ENCODE results near the gene FOXG1. TPM values are rescaled to one million over a fixed set of nuclear protein-coding genes. Genes with fewer than 3 reads are reported as not detected.

Gene FOXG1
- polyA plus RNA-seq, 2 of the 4 experiments (the other 2 are of a cell fraction) = 0.01 to 0.10 TPM

DNA sequence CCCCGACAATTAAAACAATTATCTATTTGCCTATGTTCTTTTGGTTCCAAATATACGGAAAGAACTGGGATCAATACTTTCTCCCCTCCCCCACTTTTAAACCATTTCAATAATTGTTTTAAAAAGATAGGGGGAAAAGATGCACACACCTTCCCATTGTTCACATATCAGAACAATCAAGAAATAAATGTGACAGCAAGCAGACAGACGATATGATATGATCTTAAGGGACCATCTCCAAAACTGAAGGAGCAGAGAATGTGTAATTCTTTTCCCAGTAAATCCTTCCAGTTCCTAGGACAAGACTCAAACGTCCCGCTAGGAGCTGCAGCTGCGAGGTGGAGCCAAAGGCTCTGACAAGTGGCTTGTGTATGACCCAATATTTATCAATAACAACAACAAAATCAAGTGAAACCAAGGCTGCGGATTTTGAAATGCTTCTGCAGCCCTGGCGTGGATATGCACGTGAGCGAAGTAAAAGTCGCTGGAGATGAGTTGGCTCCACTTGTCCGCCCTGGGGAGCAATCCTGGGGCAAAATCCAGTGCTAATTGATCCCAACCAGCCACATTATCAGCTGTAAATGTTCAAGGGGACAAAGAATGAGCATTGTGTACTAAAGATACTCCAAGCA, 8.2 kb upstream of the FOXG1 start:
- no peak overlapping the region for H3K4me2 ChIP-seq
- H3K27ac ChIP-seq = no peak overlapping the region
- H3K4me1 ChIP-seq = no peaks in the 10 kb centered on the region
- ATAC-seq = no peak
- H3K4me3 ChIP-seq = no peak overlapping the region
- POLR2A ChIA-PET = no interaction called here
- CTCF ChIA-PET = interaction anchor here (0.7 to 1.9 kb wide), 10 partner anchors 7 to 1688 kb away, joined by 3 to 7 read pairs (median 3); no protein-coding TSS in a partner anchor
- TF ChIP-seq, protein P1, sequence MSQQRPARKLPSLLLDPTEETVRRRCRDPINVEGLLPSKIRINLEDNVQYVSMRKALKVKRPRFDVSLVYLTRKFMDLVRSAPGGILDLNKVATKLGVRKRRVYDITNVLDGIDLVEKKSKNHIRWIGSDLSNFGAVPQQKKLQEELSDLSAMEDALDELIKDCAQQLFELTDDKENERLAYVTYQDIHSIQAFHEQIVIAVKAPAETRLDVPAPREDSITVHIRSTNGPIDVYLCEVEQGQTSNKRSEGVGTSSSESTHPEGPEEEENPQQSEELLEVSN (IDR thresholded peaks at IDR 0.05; ENCODE audit: borderline replicate concordance, low read depth) = no peak
- TF ChIP-seq PHF8 (IDR thresholded peaks at IDR 0.05; ENCODE audit: borderline replicate concordance, low read depth) = no peak
- no peak for FAIRE-seq
- H3K9me3 ChIP-seq = no peaks in the 10 kb centered on the region
- no peak for DNase-seq (ENCODE audit: low read depth in 1 of 2, low spot score in 1 of 2)
- 65% methylated on average over 12 of the region's 12 CpGs for WGBS (ENCODE audit: missing lambda C conversion rate)

DNA sequence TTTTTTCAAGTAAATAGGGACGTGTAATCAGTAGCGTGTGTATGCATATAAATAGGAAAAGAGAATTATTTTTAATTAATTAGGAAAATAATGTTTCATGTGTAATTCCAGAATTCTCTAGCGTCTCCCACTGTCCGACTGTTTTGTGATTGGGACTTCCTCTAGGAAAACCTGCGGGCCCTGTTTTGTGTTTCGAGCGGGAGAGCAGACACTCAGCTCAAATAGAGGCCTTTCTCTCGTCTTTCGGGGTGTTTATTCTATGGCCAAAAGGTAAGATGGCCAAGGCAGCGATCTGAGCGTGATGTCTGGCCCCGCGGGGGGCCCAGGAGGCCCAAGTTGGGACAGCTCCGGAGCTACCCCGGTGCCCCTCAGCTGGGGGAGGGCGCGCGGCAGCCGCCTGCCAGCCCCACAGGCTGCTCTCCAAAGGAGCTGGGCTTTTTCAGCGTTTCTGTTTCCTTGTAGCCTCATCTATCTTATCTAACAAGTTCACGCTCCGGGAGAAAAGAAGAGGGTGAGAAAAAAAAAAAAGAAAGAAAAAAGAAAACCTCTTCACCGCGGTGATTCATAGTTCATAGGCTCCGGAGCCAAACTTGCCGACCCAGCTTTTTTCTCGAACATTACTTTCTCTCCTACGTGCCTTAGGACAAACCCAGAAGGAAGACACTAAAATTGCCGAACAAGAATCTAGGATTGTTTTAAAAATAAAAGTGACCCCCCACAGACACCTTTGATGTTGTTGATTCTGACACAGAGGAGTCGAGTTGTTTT, 7.5 kb upstream of the FOXG1 start:
- FAIRE-seq (no peak), DNase-seq (ENCODE audit: low read depth in 1 of 2, low spot score in 1 of 2) (no peak), ATAC-seq (no peak)
- no peak overlapping the region for H3K4me2 ChIP-seq
- no peak overlapping the region for H3K4me3 ChIP-seq
- no peaks in the 10 kb centered on the region for H3K4me1 ChIP-seq
- ChIA-PET POLR2A (no interaction called here), CTCF (interaction anchor here (0.7 to 1.9 kb wide), 4 partner anchors 8 to 1503 kb away, joined by 3 to 4 read pairs (median 3); no protein-coding TSS in a partner anchor)
- 52% methylated on average over 30 of the region's 30 CpGs for WGBS (ENCODE audit: missing lambda C conversion rate)
- no peak overlapping the region for H3K27ac ChIP-seq
- TF ChIP-seq MAFK (IDR thresholded peaks at IDR 0.05; ENCODE audit: partially characterized antibody) (peak; percentile 6), CBX8 (IDR thresholded peaks at IDR 0.05) (no peak)
- H3K9me3 ChIP-seq = no peaks in the 10 kb centered on the region

DNA sequence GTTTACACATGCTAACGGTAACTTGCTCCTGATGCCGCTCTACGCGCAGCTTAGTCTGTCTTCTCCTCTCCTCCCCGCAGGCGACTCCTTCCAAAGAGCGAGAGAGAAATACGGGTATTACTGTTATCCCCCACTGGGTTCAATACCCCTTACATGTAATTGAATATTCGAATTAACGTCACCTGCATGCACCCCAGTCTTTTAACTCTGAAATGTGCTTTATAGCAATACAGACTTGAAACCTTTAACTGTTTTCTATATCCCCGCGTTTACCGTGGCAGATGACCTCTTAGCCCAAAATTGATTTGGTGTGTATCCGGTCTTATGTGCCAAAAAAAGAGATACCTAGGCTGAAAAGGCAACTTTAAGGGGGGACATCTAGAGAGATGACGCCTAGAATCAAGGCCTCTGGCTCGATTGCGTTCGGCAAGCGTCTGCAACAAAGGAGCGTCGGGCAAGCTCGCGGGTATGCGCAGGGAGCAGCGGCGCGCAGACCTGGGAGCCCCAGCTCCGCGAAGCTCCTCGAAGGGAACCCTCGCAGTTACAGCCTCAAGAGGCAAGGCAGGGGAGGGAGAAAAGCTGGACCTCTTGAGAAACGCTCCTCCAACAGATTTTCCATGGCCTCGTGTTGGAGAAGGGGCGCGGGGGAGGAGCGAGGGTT, 6.8 kb upstream of the FOXG1 start:
- no peak for TF ChIP-seq TP53 (CRISPR knock-in tag; IDR thresholded peaks at IDR 0.05)
- no peak for TF ChIP-seq PHF8 (IDR thresholded peaks at IDR 0.05; ENCODE audit: borderline replicate concordance, low read depth)
- TF ChIP-seq, protein P2, sequence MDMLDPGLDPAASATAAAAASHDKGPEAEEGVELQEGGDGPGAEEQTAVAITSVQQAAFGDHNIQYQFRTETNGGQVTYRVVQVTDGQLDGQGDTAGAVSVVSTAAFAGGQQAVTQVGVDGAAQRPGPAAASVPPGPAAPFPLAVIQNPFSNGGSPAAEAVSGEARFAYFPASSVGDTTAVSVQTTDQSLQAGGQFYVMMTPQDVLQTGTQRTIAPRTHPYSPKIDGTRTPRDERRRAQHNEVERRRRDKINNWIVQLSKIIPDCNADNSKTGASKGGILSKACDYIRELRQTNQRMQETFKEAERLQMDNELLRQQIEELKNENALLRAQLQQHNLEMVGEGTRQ (IDR thresholded peaks at IDR 0.05) = no peak
- TF ChIP-seq, protein P3, sequence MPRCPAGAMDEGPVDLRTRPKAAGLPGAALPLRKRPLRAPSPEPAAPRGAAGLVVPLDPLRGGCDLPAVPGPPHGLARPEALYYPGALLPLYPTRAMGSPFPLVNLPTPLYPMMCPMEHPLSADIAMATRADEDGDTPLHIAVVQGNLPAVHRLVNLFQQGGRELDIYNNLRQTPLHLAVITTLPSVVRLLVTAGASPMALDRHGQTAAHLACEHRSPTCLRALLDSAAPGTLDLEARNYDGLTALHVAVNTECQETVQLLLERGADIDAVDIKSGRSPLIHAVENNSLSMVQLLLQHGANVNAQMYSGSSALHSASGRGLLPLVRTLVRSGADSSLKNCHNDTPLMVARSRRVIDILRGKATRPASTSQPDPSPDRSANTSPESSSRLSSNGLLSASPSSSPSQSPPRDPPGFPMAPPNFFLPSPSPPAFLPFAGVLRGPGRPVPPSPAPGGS (IDR thresholded peaks at IDR 0.05) = no peak
- no peak for TF ChIP-seq MYC (IDR thresholded peaks at IDR 0.05; ENCODE audit: borderline replicate concordance, low read length)
- TF ChIP-seq ZC3H11A (IDR thresholded peaks at IDR 0.05) = no peak
- TF ChIP-seq RAD21 (conservative IDR thresholded peaks at IDR 0.05 in 1 of 2, IDR thresholded peaks at IDR 0.05 in 1 of 2) = no peak
- Histone ChIP-seq H3K4me2 (no peak overlapping the region), H3K4me3 (no peak overlapping the region), H3K27ac (no peak overlapping the region), H3K4me1 (no peaks in the 10 kb centered on the region), H3K9me3 (no peaks in the 10 kb centered on the region)
- ChIA-PET CTCF (interaction anchor here (0.7 to 1.9 kb wide), 2 partner anchors 8 to 777 kb away, joined by 3 to 4 read pairs; no protein-coding TSS in a partner anchor), POLR2A (no interaction called here)
- FAIRE-seq = no peak
- no peak for ATAC-seq
- WGBS (ENCODE audit: missing lambda C conversion rate) = 79% methylated on average over 36 of the region's 36 CpGs
- no peak for DNase-seq (ENCODE audit: low read depth in 1 of 2, low spot score in 1 of 2)

DNA sequence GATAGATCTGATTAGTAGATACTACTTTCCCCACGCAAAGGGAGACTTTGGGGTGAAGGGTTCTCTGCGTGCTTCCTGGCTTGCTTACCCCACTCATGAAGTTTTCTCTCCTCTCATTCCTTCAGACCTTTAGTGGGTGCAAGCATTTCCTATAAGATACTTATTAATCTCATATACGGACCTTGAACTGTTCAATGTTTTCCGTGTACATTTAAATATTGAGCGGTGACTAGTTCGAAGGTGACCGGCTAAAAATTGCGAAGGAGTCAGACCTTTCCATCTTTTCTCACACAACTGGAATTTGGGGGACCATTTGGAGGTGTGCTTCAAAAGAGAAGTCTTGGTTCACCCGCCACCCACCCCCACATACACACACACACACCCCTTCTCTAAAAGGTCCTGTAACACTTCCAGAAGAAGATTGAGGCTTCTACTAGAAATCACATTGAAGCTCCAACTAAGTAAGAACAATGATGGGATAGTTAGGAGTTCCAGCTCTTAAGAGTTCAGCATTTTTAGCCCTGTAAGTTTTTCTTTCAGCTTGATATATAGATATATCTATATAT, 6.1 kb upstream of the FOXG1 start:
- no peak overlapping the region for H3K4me3 ChIP-seq
- no peaks in the 10 kb centered on the region for H3K4me1 ChIP-seq
- H3K9me3 ChIP-seq = no peaks in the 10 kb centered on the region
- DNase-seq (ENCODE audit: low read depth in 1 of 2, low spot score in 1 of 2) (no peak), FAIRE-seq (no peak), ATAC-seq (no peak)
- 76% methylated on average over 9 of the region's 9 CpGs for WGBS (ENCODE audit: missing lambda C conversion rate)
- H3K27ac ChIP-seq = no peak overlapping the region
- POLR2A ChIA-PET = no interaction called here
- CTCF ChIA-PET = interaction anchor here (0.7 to 2.1 kb wide), 3 partner anchors 9 to 1453 kb away, joined by 3 to 5 read pairs (median 4); no protein-coding TSS in a partner anchor
- no peak overlapping the region for H3K4me2 ChIP-seq
- TF ChIP-seq KDM1A (IDR thresholded peaks at IDR 0.05; ENCODE audit: low read depth) = no peak
- TF ChIP-seq ZSCAN20 (CRISPR knock-in tag; IDR thresholded peaks at IDR 0.05) = no peak
- TF ChIP-seq POLR2A (IDR thresholded peaks at IDR 0.05; ENCODE audit: low read length) = no peak
- TF ChIP-seq MYC (IDR thresholded peaks at IDR 0.05; ENCODE audit: borderline replicate concordance, low read length) = no peak
- TF ChIP-seq EP300 (IDR thresholded peaks at IDR 0.05) = no peak
- TF ChIP-seq, protein P4, sequence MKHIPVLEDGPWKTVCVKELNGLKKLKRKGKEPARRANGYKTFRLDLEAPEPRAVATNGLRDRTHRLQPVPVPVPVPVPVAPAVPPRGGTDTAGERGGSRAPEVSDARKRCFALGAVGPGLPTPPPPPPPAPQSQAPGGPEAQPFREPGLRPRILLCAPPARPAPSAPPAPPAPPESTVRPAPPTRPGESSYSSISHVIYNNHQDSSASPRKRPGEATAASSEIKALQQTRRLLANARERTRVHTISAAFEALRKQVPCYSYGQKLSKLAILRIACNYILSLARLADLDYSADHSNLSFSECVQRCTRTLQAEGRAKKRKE (CRISPR knock-in tag; IDR thresholded peaks at IDR 0.05; ENCODE audit: low read depth) = no peak
- TF ChIP-seq, protein P5, sequence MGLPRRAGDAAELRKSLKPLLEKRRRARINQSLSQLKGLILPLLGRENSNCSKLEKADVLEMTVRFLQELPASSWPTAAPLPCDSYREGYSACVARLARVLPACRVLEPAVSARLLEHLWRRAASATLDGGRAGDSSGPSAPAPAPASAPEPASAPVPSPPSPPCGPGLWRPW (IDR thresholded peaks at IDR 0.05) = no peak
- no peak for TF ChIP-seq RCOR1 (IDR thresholded peaks at IDR 0.05; ENCODE audit: low read depth, low read length)
- no peak for TF ChIP-seq ZC3H11A (IDR thresholded peaks at IDR 0.05)
- no peak for TF ChIP-seq TFCP2L1 (CRISPR knock-in tag; IDR thresholded peaks at IDR 0.05)
- TF ChIP-seq, protein P6, sequence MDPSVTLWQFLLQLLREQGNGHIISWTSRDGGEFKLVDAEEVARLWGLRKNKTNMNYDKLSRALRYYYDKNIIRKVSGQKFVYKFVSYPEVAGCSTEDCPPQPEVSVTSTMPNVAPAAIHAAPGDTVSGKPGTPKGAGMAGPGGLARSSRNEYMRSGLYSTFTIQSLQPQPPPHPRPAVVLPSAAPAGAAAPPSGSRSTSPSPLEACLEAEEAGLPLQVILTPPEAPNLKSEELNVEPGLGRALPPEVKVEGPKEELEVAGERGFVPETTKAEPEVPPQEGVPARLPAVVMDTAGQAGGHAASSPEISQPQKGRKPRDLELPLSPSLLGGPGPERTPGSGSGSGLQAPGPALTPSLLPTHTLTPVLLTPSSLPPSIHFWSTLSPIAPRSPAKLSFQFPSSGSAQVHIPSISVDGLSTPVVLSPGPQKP (IDR thresholded peaks at IDR 0.05; ENCODE audit: low read depth, low read length) = no peak
- no peak for TF ChIP-seq RFX5 (IDR thresholded peaks at IDR 0.05)
